ENCODE measurements around the gene LRRC39. TPM values are rescaled to one million over a fixed set of nuclear protein-coding genes. Genes with fewer than 3 reads are reported as not detected.

The LRRC39 gene
- total RNA-seq, 1 donor from 2014 or later: 0.20 TPM

GRCh38 chr1:100147875-100148274 lies 30.2 kb downstream of the LRRC39 start:
- DNase-seq (ENCODE audit: low read depth): no peak

GRCh38 chr1:100146958-100147357 lies 31.1 kb downstream of the LRRC39 start:
- DNase-seq (ENCODE audit: low read depth): no peak

GRCh38 chr1:100145116-100145515 lies 32.9 kb downstream of the LRRC39 start:
- no peak for DNase-seq (ENCODE audit: low read depth)

- no peak for DNase-seq (ENCODE audit: low read depth)
These were observed 35.7 kb downstream of the LRRC39 start for GRCh38 chr1:100142343-100142742.

- no peak for DNase-seq (ENCODE audit: low read depth)
These were observed 36.9 kb downstream of the LRRC39 start for GRCh38 chr1:100141192-100141591.

- DNase-seq (ENCODE audit: low read depth): no peak
These were observed 40.5 kb downstream of the LRRC39 start for GRCh38 chr1:100137602-100138001.

GRCh38 chr1:100134872-100135271 lies 43.2 kb downstream of the LRRC39 start:
- no peak for DNase-seq (ENCODE audit: low read depth)

- DNase-seq (ENCODE audit: low read depth): peak; percentile 97
These were observed 45.2 kb downstream of the LRRC39 start, which contains the start of the genes SASS6 and TRMT13 for GRCh38 chr1:100132566-100133477. Gene SASS6 (minus strand): TSS chr1:100132930. CDS start chr1:100132814, 116 bp downstream. Gene TRMT13 (plus strand): TSS chr1:100133163. CDS start chr1:100133169, 6 bp downstream.

- no peak for DNase-seq (ENCODE audit: low read depth)
These were observed 46.4 kb downstream of the LRRC39 start for GRCh38 chr1:100131623-100132022.

GRCh38 chr1:100130552-100131077 lies 47.4 kb downstream of the LRRC39 start:
- no peak for DNase-seq (ENCODE audit: low read depth)

- DNase-seq (ENCODE audit: low read depth): no peak
These were observed 50.8 kb downstream of the LRRC39 start for GRCh38 chr1:100127226-100127625.

- DNase-seq (ENCODE audit: low read depth): no peak
These were observed 55.9 kb downstream of the LRRC39 start for GRCh38 chr1:100122177-100122576.

- no peak for DNase-seq (ENCODE audit: low read depth)
These were observed 62.5 kb downstream of the LRRC39 start for GRCh38 chr1:100115524-100115923.

- DNase-seq (ENCODE audit: low read depth): no peak
These were observed 68.4 kb downstream of the LRRC39 start for GRCh38 chr1:100109554-100110066.

GRCh38 chr1:100107696-100108095 lies 70.4 kb downstream of the LRRC39 start:
- DNase-seq (ENCODE audit: low read depth): no peak

- no peak for DNase-seq (ENCODE audit: low read depth)
These were observed 76.5 kb downstream of the LRRC39 start for GRCh38 chr1:100101564-100101963.

- DNase-seq (ENCODE audit: low read depth): no peak
These were observed 77.9 kb downstream of the LRRC39 start for GRCh38 chr1:100100202-100100601.

Other genes starting within 250 kb of the LRRC39 start
- 29.0 and 40.6 TPM in 2 replicates for gene SLC35A3, start 208.3 kb downstream of the LRRC39 start, total RNA-seq
- 4.5 TPM in 2 replicates for gene SASS6, start 45.3 kb downstream of the LRRC39 start, total RNA-seq
- 9.4 and 20.2 TPM in 2 replicates for gene TRMT13, start 45.1 kb downstream of the LRRC39 start, total RNA-seq
- 8.7 and 22.1 TPM in 2 replicates for gene DBT, start 71.6 kb upstream of the LRRC39 start, total RNA-seq
- 44.2 and 60.1 TPM in 2 replicates for gene RTCA, start 88.0 kb upstream of the LRRC39 start, total RNA-seq
- 6.5 and 9.6 TPM in 2 replicates for gene CDC14A, start 174.2 kb upstream of the LRRC39 start, total RNA-seq

Measured in renal cortical epithelial cell (primary cell).